K562 (cell line): Measurements from ENCODE around the gene LZTS2. TPM values are rescaled to one million over a fixed set of nuclear protein-coding genes. Genes with fewer than 3 reads are reported as not detected.

Source experiments
- CHD2 ChIP-seq: IDR thresholded peaks from 2 replicates; pipeline ENCODE4 v1.6.1; 2011; ENCODE audit warnings: low read depth, low read length
- CREB3L1 ChIP-seq: fragments of 450-650 bp; IDR thresholded peaks from 2 replicates; pipeline ENCODE4 v1.6.1; 2014; ENCODE audit warnings: low read depth, mild to moderate bottlenecking, moderate library complexity, borderline replicate concordance
- EGR1 ChIP-seq: fragments of 450-650 bp; conservative IDR thresholded peaks from 2 replicates; pipeline ENCODE4 v1.6.1; 2017; ENCODE audit warnings: mild to moderate bottlenecking
- HBP1 ChIP-seq: fragments of 450-650 bp; formaldehyde crosslinking; IDR thresholded peaks from 2 replicates; pipeline ENCODE4 v1.4.0; 2022; ENCODE audit warnings: missing genetic modification characterization
- PBX2 ChIP-seq, 2 experiments: IDR thresholded peaks in 1 of 2; conservative IDR thresholded peaks in 1 of 2; 2 replicates each; pipeline ENCODE4 v1.6.1; 2016; ENCODE audit warnings: low read depth in 2 of 2, mild to moderate bottlenecking in 1 of 2, missing compliant biosample characterization in 1 of 2, missing genetic modification characterization in 1 of 2, moderate library complexity in 1 of 2
- TARDBP ChIP-seq: fragments of 450-650 bp; IDR thresholded peaks from 2 replicates; pipeline ENCODE4 v1.6.1; 2016
- THRA ChIP-seq: fragments of 450-650 bp; IDR thresholded peaks from 2 replicates; pipeline ENCODE4 v1.6.1; 2017; ENCODE audit warnings: mild to moderate bottlenecking, moderate library complexity
- ZNF384 ChIP-seq: IDR thresholded peaks from 2 replicates; pipeline ENCODE4 v1.6.1; 2012; ENCODE audit warnings: low read depth, low read length, improper control_type of control experiment
- ZNF639 ChIP-seq, 2 experiments: fragments of 200-800 bp in 1 of 2; sonication (Bioruptor generic) in 1 of 2; sonication (generic) in 1 of 2; formaldehyde crosslinking in 1 of 2; IDR thresholded peaks in 1 of 2; conservative IDR thresholded peaks in 1 of 2; 2 replicates each; pipeline versions ENCODE4 v1.5.0 to v1.6.1; 2016 to 2020; ENCODE audit warnings: missing compliant biosample characterization in 1 of 2, missing genetic modification characterization in 1 of 2, missing genetic modification reagents in 1 of 2
- polyA plus RNA-seq, 8 experiments: library from polyadenylated mRNA; depleted of rRNA in 4 of 8; stranded (reverse) in 5 of 8; unstranded in 3 of 8; fragments of >200 nt; fragmentation: Nextera tagmentation in 2 of 8; fragmentation: Illumina TruSeq in 1 of 8; extraction: Ambion mirVana in 2 of 8; extraction: Trizol in 1 of 8; gene quantifications; 2 replicates each; pipeline versions ENCODE4 v1.2.1 to v1.2.3, GENCODE V29; 2011 to 2014; ENCODE audit warnings: inconsistent platforms in 1 of 8, missing spikeins in 1 of 8
- total RNA-seq, 7 experiments: library from RNA; depleted of rRNA in 6 of 7; stranded (reverse); fragments of >200 nt in 6 of 7; fragmentation: Illumina TruSeq in 2 of 7; extraction: Trizol in 2 of 7; gene quantifications; 2 replicates each; pipeline versions ENCODE4 v1.2.1 to v1.2.3, GENCODE V29; 2011 to 2021; ENCODE audit warnings: low replicate concordance in 1 of 7
- TF ChIP-seq, protein P1 (sequence below): fragments of 150-350 bp; conservative IDR thresholded peaks from 2 replicates; pipeline ENCODE4 v1.6.1; 2014; ENCODE audit warnings: low read length
- TF ChIP-seq, protein P2 (sequence below), 2 experiments: fragments of 450-650 bp in 1 of 2; sonication (generic) in 1 of 2; formaldehyde crosslinking in 1 of 2; IDR thresholded peaks in 1 of 2; conservative IDR thresholded peaks in 1 of 2; 2 replicates each; pipeline versions ENCODE4 v1.6.1 to v1.8.1; 2016 to 2023; ENCODE audit warnings: mild to moderate bottlenecking in 2 of 2, moderate library complexity in 2 of 2, inconsistent platforms in 1 of 2, missing genetic modification reagents in 1 of 2

Gene LZTS2
- total and polyA plus RNA-seq, 9 of the 15 experiments (the other 6 are each of a cell fraction or from before 2014, with no cell fraction given), result 0.23 to 42.5 (median 14.7) TPM

GRCh38 chr10:101042667-101043362 is 43.2 kb downstream of the LZTS2 start (continued):
- 0 out of 2 replicates have a peak, but pooled peaks have one; percentile 35 for TF ChIP-seq HBP1 (CRISPR knock-in tag)
- peak in 1 of 2 experiments; percentile 75; a peak in 1 of 4 replicates for TF ChIP-seq ZNF639 (CRISPR knock-in tag; conservative IDR thresholded peaks at IDR 0.05 in 1 of 2, IDR thresholded peaks at IDR 0.05 in 1 of 2)
- TF ChIP-seq ZNF384, result peak; percentile 75
- peak; percentile 95 for TF ChIP-seq CHD2
- TF ChIP-seq, protein P1, sequence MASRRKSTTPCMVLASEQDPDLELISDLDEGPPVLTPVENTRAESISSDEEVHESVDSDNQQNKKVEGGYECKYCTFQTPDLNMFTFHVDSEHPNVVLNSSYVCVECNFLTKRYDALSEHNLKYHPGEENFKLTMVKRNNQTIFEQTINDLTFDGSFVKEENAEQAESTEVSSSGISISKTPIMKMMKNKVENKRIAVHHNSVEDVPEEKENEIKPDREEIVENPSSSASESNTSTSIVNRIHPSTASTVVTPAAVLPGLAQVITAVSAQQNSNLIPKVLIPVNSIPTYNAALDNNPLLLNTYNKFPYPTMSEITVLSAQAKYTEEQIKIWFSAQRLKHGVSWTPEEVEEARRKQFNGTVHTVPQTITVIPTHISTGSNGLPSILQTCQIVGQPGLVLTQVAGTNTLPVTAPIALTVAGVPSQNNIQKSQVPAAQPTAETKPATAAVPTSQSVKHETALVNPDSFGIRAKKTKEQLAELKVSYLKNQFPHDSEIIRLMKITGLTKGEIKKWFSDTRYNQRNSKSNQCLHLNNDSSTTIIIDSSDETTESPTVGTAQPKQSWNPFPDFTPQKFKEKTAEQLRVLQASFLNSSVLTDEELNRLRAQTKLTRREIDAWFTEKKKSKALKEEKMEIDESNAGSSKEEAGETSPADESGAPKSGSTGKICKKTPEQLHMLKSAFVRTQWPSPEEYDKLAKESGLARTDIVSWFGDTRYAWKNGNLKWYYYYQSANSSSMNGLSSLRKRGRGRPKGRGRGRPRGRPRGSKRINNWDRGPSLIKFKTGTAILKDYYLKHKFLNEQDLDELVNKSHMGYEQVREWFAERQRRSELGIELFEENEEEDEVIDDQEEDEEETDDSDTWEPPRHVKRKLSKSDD, result 0 out of 2 replicates have a peak, but pooled peaks have one; percentile 64
- no peak for TF ChIP-seq TARDBP
- TF ChIP-seq, protein P2, sequence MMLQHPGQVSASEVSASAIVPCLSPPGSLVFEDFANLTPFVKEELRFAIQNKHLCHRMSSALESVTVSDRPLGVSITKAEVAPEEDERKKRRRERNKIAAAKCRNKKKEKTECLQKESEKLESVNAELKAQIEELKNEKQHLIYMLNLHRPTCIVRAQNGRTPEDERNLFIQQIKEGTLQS (IDR thresholded peaks at IDR 0.05), result no peak
- TF ChIP-seq, protein P2 (CRISPR knock-in tag; conservative IDR thresholded peaks at IDR 0.05), result no peak
- peak; percentile 69; the same call in 1 of the 2 replicates for TF ChIP-seq CREB3L1
- TF ChIP-seq PBX2 (CRISPR knock-in tag; IDR thresholded peaks at IDR 0.05; ENCODE audit: low read depth), result peak; percentile 88
- TF ChIP-seq PBX2 (tag; conservative IDR thresholded peaks at IDR 0.05; ENCODE audit: low read depth), result peak; percentile 96
- TF ChIP-seq THRA, result no peak
- TF ChIP-seq EGR1, result 0 out of 2 replicates have a peak, but pooled peaks have one; percentile 5
